Measurements from ENCODE around the gene UTP14C. TPM values are rescaled to one million over a fixed set of nuclear protein-coding genes. Genes with fewer than 3 reads are reported as not detected.

Gene UTP14C, protein sequence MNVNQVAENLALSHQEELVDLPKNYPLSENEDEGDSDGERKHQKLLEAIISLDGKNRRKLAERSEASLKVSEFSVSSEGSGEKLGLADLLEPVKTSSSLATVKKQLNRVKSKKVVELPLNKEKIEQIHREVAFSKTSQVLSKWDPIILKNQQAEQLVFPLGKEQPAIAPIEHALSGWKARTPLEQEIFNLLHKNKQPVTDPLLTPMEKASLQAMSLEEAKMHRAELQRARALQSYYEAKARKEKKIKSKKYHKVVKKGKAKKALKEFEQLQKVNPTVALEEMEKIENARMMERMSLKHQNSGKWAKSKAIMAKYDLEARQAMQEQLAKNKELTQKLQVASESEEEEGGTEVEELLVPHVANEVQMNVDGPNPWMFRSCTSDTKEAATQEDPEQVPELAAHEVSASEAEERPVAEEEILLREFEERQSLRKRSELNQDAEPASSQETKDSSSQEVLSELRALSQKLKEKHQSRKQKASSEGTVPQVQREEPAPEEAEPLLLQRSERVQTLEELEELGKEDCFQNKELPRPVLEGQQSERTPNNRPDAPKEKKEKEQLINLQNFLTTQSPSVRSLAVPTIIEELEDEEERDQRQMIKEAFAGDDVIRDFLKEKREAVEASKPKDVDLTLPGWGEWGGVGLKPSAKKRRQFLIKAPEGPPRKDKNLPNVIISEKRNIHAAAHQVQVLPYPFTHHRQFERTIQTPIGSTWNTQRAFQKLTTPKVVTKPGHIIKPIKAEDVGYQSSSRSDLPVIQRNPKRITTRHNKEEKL
- total RNA-seq (2022; extraction: Qiagen RNA extraction; ENCODE audit: low read depth): 5.5 to 7.8 TPM (median 6.8 TPM) in 5 replicates

DNA sequence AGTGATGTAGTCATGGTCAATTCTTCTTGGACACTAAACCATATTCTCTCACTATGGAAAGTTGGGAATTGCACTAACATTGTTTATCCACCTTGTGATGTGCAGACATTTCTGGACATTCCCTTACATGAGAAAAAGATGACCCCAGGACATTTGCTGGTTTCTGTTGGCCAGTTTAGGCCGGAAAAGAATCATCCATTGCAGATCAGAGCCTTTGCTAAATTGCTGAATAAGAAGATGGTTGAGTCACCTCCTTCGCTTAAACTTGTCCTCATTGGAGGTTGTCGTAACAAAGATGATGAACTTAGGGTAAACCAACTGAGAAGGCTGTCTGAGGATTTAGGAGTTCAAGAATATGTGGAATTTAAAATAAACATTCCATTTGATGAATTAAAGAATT is at the start of gene UTP14C:
Gene UTP14C, plus strand, starts transcription at position 211 of the 400 bp plus-strand sequence. CDS start 4,114 bp downstream, outside the sequence.

DNA sequence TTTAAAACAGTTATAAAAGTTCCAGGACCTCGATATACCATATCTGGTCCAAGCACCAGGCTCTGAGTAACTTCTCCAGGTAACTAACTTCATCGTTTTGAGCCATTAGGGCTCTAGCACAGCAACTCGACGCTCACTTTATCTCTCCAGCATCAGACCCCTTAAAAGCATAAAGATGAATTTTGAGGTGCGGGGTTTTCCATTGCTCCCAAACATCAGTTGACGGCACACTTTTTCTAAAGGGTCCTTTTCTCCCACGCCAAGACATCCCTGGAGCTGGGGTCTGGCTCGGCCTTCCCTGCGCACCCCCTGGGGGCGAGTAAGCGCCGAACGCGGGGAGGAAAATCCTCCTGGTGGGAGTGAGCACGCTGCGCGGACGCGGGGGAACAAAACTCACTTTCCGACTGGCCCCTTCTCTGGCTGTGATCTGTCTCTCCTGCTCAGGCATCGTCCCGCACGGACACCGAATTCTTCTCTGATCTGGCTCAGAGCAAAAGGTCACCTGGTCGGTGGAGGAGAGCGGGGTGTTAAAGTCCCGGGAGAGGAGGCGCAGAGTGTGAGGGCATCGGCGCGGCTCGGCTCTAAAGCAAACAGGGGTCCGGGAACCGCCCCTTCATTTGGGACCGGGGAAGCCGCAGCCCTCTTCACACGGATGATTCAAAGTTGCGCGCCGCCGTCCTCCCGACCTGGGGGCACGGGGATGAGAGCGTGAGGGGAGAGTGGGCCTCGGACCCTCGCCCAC is 13.4 kb upstream of the UTP14C start, which contains the start of gene ATP7B:
Gene ATP7B, minus strand, starts transcription at position 561 of the 742 bp plus-strand sequence. Its CDS starts 113 bp downstream, at position 448.

GRCh38 chr13:52011632-52012511 is 12.6 kb upstream of the UTP14C start, which contains the start of gene ALG11:
Gene ALG11 (plus strand): TSS chr13:52012398. CDS start chr13:52012419, 21 bp downstream.

Other genes starting within 250 kb of the UTP14C start
- gene DHRS12, start 220.5 kb upstream of the UTP14C start, total RNA-seq (2022; extraction: Qiagen RNA extraction; ENCODE audit: low read depth): 4.9 to 6.9 TPM (median 5.7 TPM) in 5 replicates
- gene TMEM272, start 179.5 kb upstream of the UTP14C start, total RNA-seq (2022; extraction: Qiagen RNA extraction; ENCODE audit: low read depth): not detected in 5 replicates
- not detected in 5 replicates for gene CCDC70, start 162.7 kb upstream of the UTP14C start, total RNA-seq (2022; extraction: Qiagen RNA extraction; ENCODE audit: low read depth)
- 1.9 to 3.1 TPM (median 2.7 TPM) in 5 replicates for gene ATP7B, start 13.2 kb upstream of the UTP14C start, total RNA-seq (2022; extraction: Qiagen RNA extraction; ENCODE audit: low read depth)
- 5.7 to 10.2 TPM (median 8.2 TPM) in 5 replicates for gene ALG11, start 12.3 kb upstream of the UTP14C start, total RNA-seq (2022; extraction: Qiagen RNA extraction; ENCODE audit: low read depth)
- 0.07 to 0.16 TPM (median 0.09 TPM) in 5 replicates for gene NEK5, start 104.4 kb downstream of the UTP14C start, total RNA-seq (2022; extraction: Qiagen RNA extraction; ENCODE audit: low read depth)
- 6.7 to 9.5 TPM (median 8.3 TPM) in 5 replicates for gene NEK3, start 134.9 kb downstream of the UTP14C start, total RNA-seq (2022; extraction: Qiagen RNA extraction; ENCODE audit: low read depth)

Measured in A549 treated with GW870086 at 1 μM for 4 hours (cell line).